HL-60 (cell line): ENCODE data around the gene FMO3.

Experiments
- CTCF ChIP-seq: IDR thresholded peaks from one replicate; pipeline ENCODE4 v1.5.1; 2011; ENCODE audit warnings: low read length, control low read depth, inconsistent platforms; ENCODE audit not compliant: insufficient read depth
- POLR2AphosphoS5 ChIP-seq: IDR thresholded peaks from 2 replicates; pipeline ENCODE4 v1.6.1; 2012; ENCODE audit warnings: low read depth

GRCh38 chr1:171084870-171085269 lies 5.8 kb upstream of the FMO3 start:
- TF ChIP-seq CTCF (no peak), POLR2AphosphoS5 (no peak)
